Hepatocyte (in vitro differentiated cells): ENCODE data around the gene RPS6KA1. TPM values are rescaled to one million over a fixed set of nuclear protein-coding genes. Genes with fewer than 3 reads are reported as not detected.

Experiments
- DNase-seq: peaks from one replicate; pipeline ENCODE4 v3.0.0-alpha.2; 2016; ENCODE audit warnings: low spot score
- H2AFZ ChIP-seq: fragments of 200-600 bp; sonication (generic); 2 replicates; pipeline ENCODE4 v1.6.0; 2016; ENCODE audit warnings: antibody characterized with exemption, mild to moderate bottlenecking
- H3K27ac ChIP-seq: fragments of 200-600 bp; sonication (generic); 2 replicates; pipeline ENCODE4 v1.5.1; 2016; ENCODE audit warnings: mild to moderate bottlenecking
- H3K27me3 ChIP-seq: fragments of 200-600 bp; sonication (generic); 2 replicates; pipeline ENCODE4 v1.6.1; 2016
- H3K36me3 ChIP-seq: fragments of 200-600 bp; sonication (generic); replicated peaks from 2 replicates; pipeline ENCODE4 v1.5.1; 2016; ENCODE audit warnings: low read depth; ENCODE audit not compliant: insufficient read depth
- H3K4me1 ChIP-seq: fragments of 200-600 bp; sonication (generic); 2 replicates; pipeline ENCODE4 v1.5.1; 2016; ENCODE audit warnings: mild to moderate bottlenecking, moderate library complexity; ENCODE audit not compliant: insufficient read depth
- H3K4me2 ChIP-seq: fragments of 200-600 bp; sonication (generic); 2 replicates; pipeline ENCODE4 v1.6.0; 2016
- H3K4me3 ChIP-seq: fragments of 200-600 bp; sonication (generic); 2 replicates; pipeline ENCODE4 v1.5.1; 2016; ENCODE audit warnings: mild to moderate bottlenecking
- H3K79me2 ChIP-seq: fragments of 200-600 bp; sonication (generic); 2 replicates; pipeline ENCODE4 v1.6.0; 2017; ENCODE audit warnings: mild to moderate bottlenecking
- H3K9me2 ChIP-seq: fragments of 200-600 bp; sonication (generic); replicated peaks from 2 replicates; pipeline ENCODE4 v1.6.0; 2017; ENCODE audit warnings: mild to moderate bottlenecking; ENCODE audit not compliant: insufficient read depth
- H3K9me3 ChIP-seq: fragments of 200-600 bp; sonication (generic); 2 replicates; pipeline ENCODE4 v1.5.1; 2016; ENCODE audit warnings: low read depth, mild to moderate bottlenecking
- H4K20me1 ChIP-seq: fragments of 200-600 bp; sonication (generic); 2 replicates; pipeline ENCODE4 v1.6.0; 2016; ENCODE audit warnings: mild to moderate bottlenecking; ENCODE audit not compliant: insufficient read depth, poor library complexity, severe bottlenecking
- EZH2 ChIP-seq: fragments of 200-600 bp; sonication (generic); IDR thresholded peaks from 2 replicates; pipeline ENCODE4 v1.6.1; 2016; ENCODE audit warnings: antibody characterized with exemption, mild to moderate bottlenecking, borderline replicate concordance
- EZH2phosphoT487 ChIP-seq: fragments of 200-600 bp; sonication (generic); IDR thresholded peaks from one replicate; pipeline ENCODE4 v1.6.1; 2018; ENCODE audit warnings: antibody characterized with exemption, mild to moderate bottlenecking, low read depth, moderate library complexity; ENCODE audit not compliant: unreplicated experiment, severe bottlenecking
- WGBS: methylation state at CpG from one replicate; pipeline ENCODE4 v1.1.6; 2016; ENCODE audit warnings: low lambda C conversion rate; ENCODE audit errors: missing lambda C conversion rate; 5-methylcytosine and 5-hydroxymethylcytosine counted together
- polyA plus RNA-seq: library from polyadenylated mRNA; unstranded; fragments of >200 nt; fragmentation: Nextera tagmentation; extraction: Ambion mirVana; gene quantifications from 2 replicates; pipeline ENCODE4 v1.2.1, GENCODE V29; 2016
- total RNA-seq: library from RNA; depleted of rRNA; stranded (reverse); fragments of >200 nt; gene quantifications from 2 replicates; pipeline ENCODE4 v1.2.3, GENCODE V29; 2014
- TF ChIP-seq, protein P1 (sequence below): fragments of 200-600 bp; sonication (generic); IDR thresholded peaks from 2 replicates; pipeline ENCODE4 v1.5.1; 2016; ENCODE audit warnings: antibody characterized with exemption, mild to moderate bottlenecking; ENCODE audit not compliant: poor library complexity

Gene RPS6KA1
- total and polyA plus RNA-seq, 2 experiments from 2014 or later = 30.2 to 30.6 TPM

DNA sequence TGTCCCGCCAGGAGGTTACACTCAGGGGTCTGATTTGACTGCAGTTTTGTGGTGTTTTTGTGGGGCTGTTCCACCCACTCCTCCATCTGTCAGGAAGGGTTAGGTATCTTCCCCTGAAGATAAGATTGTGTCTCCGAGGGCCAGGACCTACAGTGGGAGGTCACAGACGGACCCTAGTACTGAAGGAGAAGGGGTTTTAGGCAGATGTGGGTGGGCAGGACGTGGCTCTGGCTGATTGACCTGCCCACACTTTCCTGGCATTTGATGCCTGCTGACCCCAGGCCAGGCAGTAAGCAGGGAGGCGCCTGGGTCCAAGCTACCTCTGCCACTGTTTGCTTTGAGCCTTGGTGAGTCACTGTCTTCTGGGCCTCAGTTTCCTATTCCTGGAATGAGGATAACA lies 13.9 kb downstream of the RPS6KA1 start:
- Histone ChIP-seq H2AFZ (no peak overlapping the region), H3K9me3 (no peaks in the 10 kb centered on the region), H3K36me3 (no peaks in the 10 kb centered on the region), H3K4me2 (no peak overlapping the region), H3K4me3 (no peak overlapping the region), H3K27ac (no peak overlapping the region), H4K20me1 (peaks cover under 1% of the 10 kb centered on the region), H3K79me2 (no peaks in the 10 kb centered on the region), H3K4me1 (peaks cover 6% of the 10 kb centered on the region), H3K9me2 (no peaks in the 10 kb centered on the region), H3K27me3 (no peaks in the 10 kb centered on the region)
- DNase-seq = no peak
- TF ChIP-seq, protein P1, sequence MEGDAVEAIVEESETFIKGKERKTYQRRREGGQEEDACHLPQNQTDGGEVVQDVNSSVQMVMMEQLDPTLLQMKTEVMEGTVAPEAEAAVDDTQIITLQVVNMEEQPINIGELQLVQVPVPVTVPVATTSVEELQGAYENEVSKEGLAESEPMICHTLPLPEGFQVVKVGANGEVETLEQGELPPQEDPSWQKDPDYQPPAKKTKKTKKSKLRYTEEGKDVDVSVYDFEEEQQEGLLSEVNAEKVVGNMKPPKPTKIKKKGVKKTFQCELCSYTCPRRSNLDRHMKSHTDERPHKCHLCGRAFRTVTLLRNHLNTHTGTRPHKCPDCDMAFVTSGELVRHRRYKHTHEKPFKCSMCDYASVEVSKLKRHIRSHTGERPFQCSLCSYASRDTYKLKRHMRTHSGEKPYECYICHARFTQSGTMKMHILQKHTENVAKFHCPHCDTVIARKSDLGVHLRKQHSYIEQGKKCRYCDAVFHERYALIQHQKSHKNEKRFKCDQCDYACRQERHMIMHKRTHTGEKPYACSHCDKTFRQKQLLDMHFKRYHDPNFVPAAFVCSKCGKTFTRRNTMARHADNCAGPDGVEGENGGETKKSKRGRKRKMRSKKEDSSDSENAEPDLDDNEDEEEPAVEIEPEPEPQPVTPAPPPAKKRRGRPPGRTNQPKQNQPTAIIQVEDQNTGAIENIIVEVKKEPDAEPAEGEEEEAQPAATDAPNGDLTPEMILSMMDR = no peak
- no peak for TF ChIP-seq EZH2phosphoT487
- no peak for TF ChIP-seq EZH2
- 84% methylated on average over 5 of the region's 5 CpGs for WGBS

GRCh38 chr1:26544126-26544525 lies 14.6 kb downstream of the RPS6KA1 start:
- H3K36me3 ChIP-seq = no peaks in the 10 kb centered on the region
- no peaks in the 10 kb centered on the region for H4K20me1 ChIP-seq
- 95% methylated on average over 5 of the region's 5 CpGs for WGBS
- no peaks in the 10 kb centered on the region for H3K9me2 ChIP-seq
- no peak overlapping the region for H3K4me3 ChIP-seq
- H3K27ac ChIP-seq = no peak overlapping the region
- H3K79me2 ChIP-seq = no peaks in the 10 kb centered on the region
- no peak overlapping the region for H2AFZ ChIP-seq
- no peak overlapping the region for H3K4me2 ChIP-seq
- no peaks in the 10 kb centered on the region for H3K27me3 ChIP-seq
- H3K4me1 ChIP-seq = peaks cover 6% of the 10 kb centered on the region
- no peak for DNase-seq
- TF ChIP-seq, protein P1 = no peak
- TF ChIP-seq EZH2phosphoT487 = no peak
- TF ChIP-seq EZH2 = no peak
- H3K9me3 ChIP-seq = no peaks in the 10 kb centered on the region

GRCh38 chr1:26545969-26546323 lies 16.4 kb downstream of the RPS6KA1 start:
- WGBS = 95% methylated on average over 4 of the region's 4 CpGs
- H3K4me2 ChIP-seq = no peak overlapping the region
- no peaks in the 10 kb centered on the region for H3K9me3 ChIP-seq
- H4K20me1 ChIP-seq = no peaks in the 10 kb centered on the region
- H3K27me3 ChIP-seq = no peaks in the 10 kb centered on the region
- no peak overlapping the region for H3K27ac ChIP-seq
- no peaks in the 10 kb centered on the region for H3K79me2 ChIP-seq
- no peak overlapping the region for H3K4me3 ChIP-seq
- TF ChIP-seq EZH2phosphoT487 = no peak
- TF ChIP-seq EZH2 = no peak
- TF ChIP-seq, protein P1 = no peak
- H3K36me3 ChIP-seq = no peaks in the 10 kb centered on the region
- no peak overlapping the region for H2AFZ ChIP-seq
- peaks cover 6% of the 10 kb centered on the region for H3K4me1 ChIP-seq
- no peaks in the 10 kb centered on the region for H3K9me2 ChIP-seq
- no peak for DNase-seq

GRCh38 chr1:26546375-26546774 lies 16.8 kb downstream of the RPS6KA1 start:
- Histone ChIP-seq H3K4me3 (no peak overlapping the region), H3K9me3 (no peaks in the 10 kb centered on the region), H3K36me3 (no peaks in the 10 kb centered on the region), H3K27ac (no peak overlapping the region), H3K27me3 (no peaks in the 10 kb centered on the region), H3K9me2 (no peaks in the 10 kb centered on the region), H4K20me1 (no peaks in the 10 kb centered on the region), H3K4me1 (peaks cover 6% of the 10 kb centered on the region), H3K79me2 (no peaks in the 10 kb centered on the region), H3K4me2 (no peak overlapping the region), H2AFZ (no peak overlapping the region)
- 95% methylated on average over 8 of the region's 8 CpGs for WGBS
- DNase-seq = no peak
- TF ChIP-seq, protein P1 = no peak
- no peak for TF ChIP-seq EZH2phosphoT487
- no peak for TF ChIP-seq EZH2
